ENCODE results near the gene MCEMP1. TPM values are rescaled to one million over a fixed set of nuclear protein-coding genes. Genes with fewer than 3 reads are reported as not detected.

MCEMP1 gene
- total RNA-seq, 2 donors from 2014 or later = not detected

DNA sequence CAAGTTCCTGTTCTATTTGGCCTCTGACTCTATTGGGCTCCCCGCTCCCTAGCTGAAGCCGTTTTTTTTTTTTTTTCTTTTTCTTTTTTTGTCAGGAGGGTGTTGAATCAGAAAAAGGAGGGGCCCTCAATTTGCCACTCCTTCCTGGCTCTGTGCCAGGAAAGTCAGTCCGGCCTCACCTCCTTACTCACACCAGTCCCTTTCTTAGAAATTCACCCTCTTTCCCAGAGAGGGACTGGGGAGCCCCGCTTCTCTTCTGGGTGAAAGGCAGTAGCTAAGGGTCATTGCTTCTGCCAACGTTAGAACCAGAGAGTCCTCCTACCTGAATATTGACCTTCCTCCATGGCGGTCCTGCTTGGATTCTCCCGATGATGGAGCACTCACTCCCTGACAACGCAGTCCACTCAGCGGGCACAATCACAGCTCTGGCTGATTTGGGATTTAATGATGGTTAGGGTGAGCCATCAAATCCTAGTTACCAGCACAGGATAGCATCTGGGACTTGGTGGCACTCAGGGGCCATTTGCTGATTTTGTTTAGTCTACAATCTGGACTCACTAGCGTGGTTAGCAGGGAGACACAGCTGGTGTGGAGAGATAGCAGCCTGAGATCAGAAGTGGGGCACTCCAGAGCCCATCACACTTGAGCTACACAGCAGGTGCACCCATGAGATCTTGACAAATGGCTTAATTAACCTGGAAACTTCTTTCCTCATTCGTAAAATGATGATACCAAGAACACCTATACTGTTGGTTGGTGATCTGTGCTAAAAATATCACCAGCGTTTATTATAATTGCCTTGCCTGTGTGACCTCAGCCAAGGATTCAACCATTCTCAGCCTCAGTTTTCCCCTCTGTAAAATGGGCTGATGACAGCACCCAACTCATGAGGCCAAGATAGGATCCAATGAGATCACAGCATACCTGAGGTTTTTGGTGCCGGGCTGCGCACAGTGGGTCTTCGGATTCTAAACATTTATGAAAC lies 22.8 kb downstream of the MCEMP1 start:
- no peak for DNase-seq
- peaks cover 0 to 8% of the 10 kb centered on the region in 2 donors for H3K27me3 ChIP-seq
- no peak overlapping the region for H3K4me3 ChIP-seq
- no peak overlapping the region for H3K27ac ChIP-seq
- no peak for ATAC-seq
- no peaks in the 10 kb centered on the region for H3K36me3 ChIP-seq (replicated peaks in 1 of 2; ENCODE audit: insufficient read depth in 1 of 2, low read depth in 2 of 2)
- no peak for TF ChIP-seq POLR2A (IDR thresholded peaks at IDR 0.05)
- TF ChIP-seq, protein P1, sequence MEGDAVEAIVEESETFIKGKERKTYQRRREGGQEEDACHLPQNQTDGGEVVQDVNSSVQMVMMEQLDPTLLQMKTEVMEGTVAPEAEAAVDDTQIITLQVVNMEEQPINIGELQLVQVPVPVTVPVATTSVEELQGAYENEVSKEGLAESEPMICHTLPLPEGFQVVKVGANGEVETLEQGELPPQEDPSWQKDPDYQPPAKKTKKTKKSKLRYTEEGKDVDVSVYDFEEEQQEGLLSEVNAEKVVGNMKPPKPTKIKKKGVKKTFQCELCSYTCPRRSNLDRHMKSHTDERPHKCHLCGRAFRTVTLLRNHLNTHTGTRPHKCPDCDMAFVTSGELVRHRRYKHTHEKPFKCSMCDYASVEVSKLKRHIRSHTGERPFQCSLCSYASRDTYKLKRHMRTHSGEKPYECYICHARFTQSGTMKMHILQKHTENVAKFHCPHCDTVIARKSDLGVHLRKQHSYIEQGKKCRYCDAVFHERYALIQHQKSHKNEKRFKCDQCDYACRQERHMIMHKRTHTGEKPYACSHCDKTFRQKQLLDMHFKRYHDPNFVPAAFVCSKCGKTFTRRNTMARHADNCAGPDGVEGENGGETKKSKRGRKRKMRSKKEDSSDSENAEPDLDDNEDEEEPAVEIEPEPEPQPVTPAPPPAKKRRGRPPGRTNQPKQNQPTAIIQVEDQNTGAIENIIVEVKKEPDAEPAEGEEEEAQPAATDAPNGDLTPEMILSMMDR (IDR thresholded peaks at IDR 0.05) = no peak
- no peaks in the 10 kb centered on the region for H3K9me3 ChIP-seq
- H3K4me1 ChIP-seq = no peaks in the 10 kb centered on the region
- intact Hi-C loops (cut with DNase I) = no loop called here
- 49 to 54% methylated on average over 14 to 15 of the region's 15 CpGs for WGBS, 2 donors

DNA sequence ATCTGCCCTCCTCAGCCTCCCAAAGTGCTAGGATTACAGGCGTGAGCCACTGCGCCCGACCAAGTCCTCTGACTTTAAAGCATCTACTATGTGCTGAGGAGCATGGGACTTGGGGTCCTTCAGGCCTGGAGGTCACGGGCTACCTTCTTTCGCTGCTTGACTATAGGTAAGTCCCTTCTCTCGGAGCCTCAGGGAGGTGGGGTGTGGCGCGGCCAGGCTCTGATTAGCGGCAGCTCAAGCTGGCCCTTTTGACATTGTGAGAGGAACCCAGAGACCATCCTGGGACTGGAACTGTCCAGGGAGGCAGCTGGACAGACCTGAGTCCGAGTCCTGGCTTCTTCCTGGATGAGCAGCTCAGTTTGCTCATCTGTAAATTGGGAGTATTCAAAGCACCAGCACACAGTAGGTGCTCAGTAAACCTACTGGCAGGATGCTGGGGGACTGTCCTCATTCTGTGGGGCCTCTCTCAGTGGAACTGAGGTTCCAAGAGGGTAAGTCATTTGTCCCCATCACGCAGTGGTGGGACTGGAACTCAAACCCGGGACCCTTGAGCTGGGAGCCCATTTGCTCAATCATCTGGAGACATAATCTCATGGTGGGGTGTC lies 24.3 kb downstream of the MCEMP1 start:
- TF ChIP-seq POLR2A (IDR thresholded peaks at IDR 0.05) = no peak
- TF ChIP-seq, protein P1 (IDR thresholded peaks at IDR 0.05) = no peak
- no peak for ATAC-seq
- WGBS, 2 donors = 74 to 79% methylated on average over 6 to 12 of the region's 12 CpGs
- no peaks in the 10 kb centered on the region for H3K36me3 ChIP-seq (replicated peaks in 1 of 2; ENCODE audit: insufficient read depth in 1 of 2, low read depth in 2 of 2)
- DNase-seq = no peak
- peaks cover 0 to 8% of the 10 kb centered on the region in 2 donors for H3K27me3 ChIP-seq
- no peak overlapping the region for H3K4me3 ChIP-seq
- intact Hi-C loops (cut with DNase I) = no loop called here
- no peaks in the 10 kb centered on the region for H3K4me1 ChIP-seq
- no peak overlapping the region for H3K27ac ChIP-seq
- no peaks in the 10 kb centered on the region for H3K9me3 ChIP-seq

DNA sequence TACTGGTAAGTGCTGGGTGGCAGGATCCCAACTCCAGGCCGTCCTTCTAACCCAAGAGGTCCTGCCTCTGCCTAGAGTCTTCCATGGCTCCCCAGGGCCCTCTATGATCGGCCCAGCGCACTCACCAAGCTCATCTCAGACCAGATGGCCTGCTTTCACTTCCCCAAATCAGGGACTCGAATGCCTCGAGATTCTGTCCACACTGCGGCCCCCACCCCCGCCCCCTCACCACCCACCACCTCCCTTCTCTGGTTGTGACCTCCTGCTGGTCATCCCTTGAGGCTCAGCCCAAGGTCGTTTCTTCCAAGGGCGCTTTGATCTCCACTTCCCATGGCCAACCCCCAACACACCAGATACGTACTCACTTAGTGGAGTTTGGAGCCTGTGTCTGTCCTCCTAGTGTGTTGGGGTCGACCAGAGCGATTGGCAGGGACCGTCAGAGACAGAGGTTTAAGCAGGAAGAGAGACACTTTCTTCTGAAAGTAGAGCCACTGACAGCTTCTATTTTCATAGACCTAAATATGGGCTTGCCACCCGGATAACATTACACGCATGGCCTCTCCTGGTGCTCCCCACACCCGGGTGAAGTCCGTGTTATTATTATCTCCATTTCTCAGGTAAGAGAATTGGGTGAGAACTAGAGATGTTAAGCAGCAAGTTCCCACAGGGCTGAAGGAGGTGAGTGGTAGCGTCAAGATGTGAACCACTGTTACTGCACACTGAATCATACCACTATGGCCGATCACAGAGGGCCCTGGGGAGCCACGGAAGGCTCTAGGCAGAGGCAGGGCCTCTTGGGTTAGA lies 25.0 kb downstream of the MCEMP1 start, which contains the start of gene FCER2:
FCER2 (minus strand) TSS at position 478 of the 804 bp plus-strand sequence. CDS start 2,371 bp downstream, outside the sequence.
- intact Hi-C loops (cut with DNase I) = no loop called here
- Histone ChIP-seq H3K27me3 (peaks cover 0 to 8% of the 10 kb centered on the region in 2 donors), H3K4me1 (no peaks in the 10 kb centered on the region), H3K9me3 (no peaks in the 10 kb centered on the region), H3K27ac (no peak within 1 kb of the TSS), H3K4me3 (no peak within 1 kb of the TSS), H3K36me3 (replicated peaks in 1 of 2; ENCODE audit: insufficient read depth in 1 of 2, low read depth in 2 of 2) (no peaks in the 10 kb centered on the region)
- WGBS, 2 donors = 37 to 48% methylated on average over 12 to 19 of the region's 20 CpGs
- no peak for ATAC-seq
- peak in 1 of 4 donors; percentile 15 for DNase-seq
- TF ChIP-seq, protein P1 (IDR thresholded peaks at IDR 0.05) = no peak
- TF ChIP-seq POLR2A (IDR thresholded peaks at IDR 0.05) = no peak

DNA sequence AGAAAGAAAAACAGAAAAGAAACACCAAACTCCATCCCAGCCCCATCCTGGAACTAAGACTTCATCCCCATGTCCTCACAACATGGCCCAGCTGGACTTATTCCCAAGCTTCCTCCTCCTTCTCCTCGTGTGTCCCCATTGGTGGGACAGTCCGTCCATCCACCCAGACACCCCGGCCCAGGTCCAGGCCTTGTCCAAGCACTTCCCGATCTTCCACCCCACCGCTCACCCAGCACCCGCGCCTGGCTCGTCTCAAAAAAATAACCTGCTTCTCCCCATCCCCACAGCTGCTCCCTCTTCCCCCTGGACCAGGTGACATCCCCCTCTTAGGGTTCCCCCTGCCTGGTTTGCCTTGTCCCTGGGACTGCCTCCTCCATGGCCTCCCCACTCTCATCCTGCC lies 26.4 kb downstream of the MCEMP1 start:
- Histone ChIP-seq H3K27me3 (peaks cover 0 to 6% of the 10 kb centered on the region in 2 donors), H3K36me3 (replicated peaks in 1 of 2; ENCODE audit: insufficient read depth in 1 of 2, low read depth in 2 of 2) (no peaks in the 10 kb centered on the region), H3K4me1 (no peaks in the 10 kb centered on the region), H3K9me3 (no peaks in the 10 kb centered on the region), H3K27ac (no peak overlapping the region), H3K4me3 (no peak overlapping the region)
- 40 to 41% methylated on average over 8 of the region's 8 CpGs for WGBS, 2 donors
- DNase-seq (peak in 1 of 4 donors; percentile 12), ATAC-seq (no peak)
- no peak for TF ChIP-seq POLR2A (IDR thresholded peaks at IDR 0.05)
- TF ChIP-seq, protein P1 (IDR thresholded peaks at IDR 0.05) = no peak
- intact Hi-C loops (cut with DNase I) = no loop called here
